Mesenchymal stem cell (in vitro differentiated cells and primary cell): ENCODE results near the gene MOB3B.

Experiments used
- DNase-seq: peaks from one replicate; pipeline ENCODE4 v3.0.0-alpha.2; 2013
- H2AFZ ChIP-seq: one replicate; pipeline ENCODE4 v1.6.1; 2013; ENCODE audit warnings: low read depth, mild to moderate bottlenecking, control low read depth, inconsistent platforms, low read length, moderate library complexity
- H2AK5ac ChIP-seq: 2 replicates; pipeline ENCODE4 v1.6.1; 2013; ENCODE audit warnings: low read length, moderate library complexity, mild to moderate bottlenecking, inconsistent platforms; ENCODE audit not compliant: severe bottlenecking
- H2BK120ac ChIP-seq: one replicate; pipeline ENCODE4 v1.6.1; 2013; ENCODE audit warnings: low read depth, mild to moderate bottlenecking, inconsistent platforms, low read length, moderate library complexity
- H2BK12ac ChIP-seq, 2 experiments: one replicate each; pipeline ENCODE4 v1.6.1; 2013; ENCODE audit warnings: inconsistent platforms in 2 of 2, low read length in 2 of 2, mild to moderate bottlenecking in 2 of 2, moderate library complexity in 2 of 2, control low read depth in 1 of 2
- H2BK15ac ChIP-seq: one replicate; pipeline ENCODE4 v1.6.1; 2013; ENCODE audit warnings: mild to moderate bottlenecking, low read depth, inconsistent platforms; ENCODE audit not compliant: poor library complexity, severe bottlenecking
- H2BK5ac ChIP-seq: 2 replicates; pipeline ENCODE4 v1.6.1; 2013; ENCODE audit warnings: low read depth, mild to moderate bottlenecking, low read length, control low read depth, inconsistent platforms; ENCODE audit not compliant: poor library complexity, severe bottlenecking
- H3K14ac ChIP-seq, 2 experiments: one replicate each; pipeline ENCODE4 v1.6.1; 2013; ENCODE audit warnings: inconsistent platforms in 2 of 2, low read length in 2 of 2, control low read depth in 1 of 2, mild to moderate bottlenecking in 1 of 2, moderate library complexity in 1 of 2
- H3K18ac ChIP-seq, 2 experiments: one replicate each; pipeline ENCODE4 v1.6.1; 2013; ENCODE audit warnings: inconsistent platforms in 2 of 2, low read length in 2 of 2, control low read depth in 1 of 2, low read depth in 1 of 2, mild to moderate bottlenecking in 1 of 2
- H3K23ac ChIP-seq, 2 experiments: one replicate each; pipeline ENCODE4 v1.6.1; 2013; ENCODE audit warnings: inconsistent platforms in 2 of 2, low read length in 2 of 2, mild to moderate bottlenecking in 2 of 2, moderate library complexity in 2 of 2, control low read depth in 1 of 2
- H3K27ac ChIP-seq: 2 replicates; pipeline ENCODE4 v1.5.1; 2013; ENCODE audit warnings: mild to moderate bottlenecking, moderate library complexity, low read length, control low read depth, inconsistent platforms; ENCODE audit not compliant: poor library complexity, severe bottlenecking
- H3K27me3 ChIP-seq, 2 experiments: 2 replicates each; pipeline versions ENCODE4 v1.6.1 to v1.7.0; 2013; ENCODE audit warnings: low read length in 2 of 2, mild to moderate bottlenecking in 2 of 2, moderate library complexity in 2 of 2, control low read depth in 1 of 2, inconsistent platforms in 1 of 2; ENCODE audit not compliant: control insufficient read depth in 1 of 2, insufficient read depth in 1 of 2
- H3K36me3 ChIP-seq, 2 experiments: 2 replicates each; pipeline versions ENCODE4 v1.6.1 to v1.7.0; 2013; ENCODE audit warnings: low read length in 2 of 2, control low read depth in 1 of 2, inconsistent platforms in 1 of 2, low read depth in 1 of 2, mild to moderate bottlenecking in 1 of 2; ENCODE audit not compliant: insufficient read depth in 2 of 2, control insufficient read depth in 1 of 2
- H3K4ac ChIP-seq, 2 experiments: one replicate each; pipeline ENCODE4 v1.6.1; 2013; ENCODE audit warnings: inconsistent platforms in 2 of 2, low read length in 2 of 2, mild to moderate bottlenecking in 2 of 2, moderate library complexity in 2 of 2, control low read depth in 1 of 2, low read depth in 1 of 2
- H3K4me1 ChIP-seq: 2 replicates; pipeline ENCODE4 v1.6.1; 2013; ENCODE audit warnings: low read depth, low read length, control low read depth; ENCODE audit not compliant: control insufficient read depth, insufficient read depth
- H3K4me2 ChIP-seq: 2 replicates; pipeline ENCODE4 v1.6.1; 2013; ENCODE audit warnings: low read length, mild to moderate bottlenecking, inconsistent platforms; ENCODE audit not compliant: poor library complexity, severe bottlenecking
- H3K4me3 ChIP-seq, 2 experiments: 2 replicates each; pipeline versions ENCODE4 v1.5.1 to v1.7.0; 2013; ENCODE audit warnings: low read length in 2 of 2, mild to moderate bottlenecking in 2 of 2, control low read depth in 1 of 2, low read depth in 1 of 2; ENCODE audit not compliant: insufficient read depth in 1 of 2
- H3K79me1 ChIP-seq: replicated peaks from 2 replicates; pipeline ENCODE4 v1.6.1; 2013; ENCODE audit warnings: mild to moderate bottlenecking, control low read depth, low read length, inconsistent platforms; ENCODE audit not compliant: poor library complexity, severe bottlenecking
- H3K9ac ChIP-seq: 2 replicates; pipeline ENCODE4 v1.7.0; 2013; ENCODE audit warnings: mild to moderate bottlenecking, low read length, moderate library complexity
- H3K9me3 ChIP-seq: 2 replicates; pipeline ENCODE4 v1.7.0; 2013; ENCODE audit warnings: mild to moderate bottlenecking, low read length; ENCODE audit not compliant: control insufficient read depth
- H4K8ac ChIP-seq: one replicate; pipeline ENCODE4 v1.6.1; 2013; ENCODE audit warnings: inconsistent platforms, mild to moderate bottlenecking, low read length, moderate library complexity
- H4K91ac ChIP-seq: one replicate; pipeline ENCODE4 v1.6.1; 2013; ENCODE audit warnings: mild to moderate bottlenecking, low read length, inconsistent platforms
- WGBS: methylation state at CpG from one replicate; pipeline ENCODE4 v1.1.7; 2013; ENCODE audit warnings: mixed read lengths; 5-methylcytosine and 5-hydroxymethylcytosine counted together

Gene MOB3B

DNA sequence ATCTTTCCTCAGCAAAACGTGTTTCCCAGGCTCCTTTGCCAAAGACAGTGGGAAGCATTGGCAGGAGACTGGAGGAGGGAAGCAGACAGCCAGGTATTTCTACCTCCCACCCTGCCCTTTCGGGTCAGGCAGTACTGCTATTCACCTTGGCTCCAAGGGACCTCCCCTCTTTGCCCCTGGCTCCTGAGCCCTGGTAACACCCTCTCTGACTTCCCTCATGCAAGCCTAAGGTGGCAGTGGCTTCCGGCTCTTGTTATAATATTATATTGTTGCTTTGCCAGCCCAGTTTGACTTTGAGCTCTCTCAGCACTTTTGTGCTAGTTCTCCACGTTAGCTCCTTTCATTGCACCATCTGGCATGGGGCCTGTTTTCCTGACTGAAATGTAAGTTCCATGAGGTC lies 87.2 kb downstream of the MOB3B start:
- Histone ChIP-seq H2BK120ac (no peak overlapping the region), H4K91ac (no peak overlapping the region), H2BK15ac (no peak overlapping the region), H3K4me3 (no peak overlapping the region), H3K79me1 (no peaks in the 10 kb centered on the region), H2BK5ac (no peak overlapping the region), H3K9ac (no peak overlapping the region), H3K36me3 (no peaks in the 10 kb centered on the region), H3K18ac (no peak overlapping the region), H4K8ac (no peak overlapping the region), H3K9me3 (no peaks in the 10 kb centered on the region), H2AFZ (no peak overlapping the region), H3K4me1 (peaks cover 2% of the 10 kb centered on the region), H3K27me3 (peaks cover 0 to 6% of the 10 kb centered on the region in 2 experiments), H2AK5ac (no peak overlapping the region), H3K14ac (no peak overlapping the region), H2BK12ac (no peak overlapping the region), H3K4me2 (no peak overlapping the region), H3K23ac (no peak overlapping the region), H3K4ac (no peak overlapping the region), H3K27ac (no peak overlapping the region)
- no peak for DNase-seq
- 87% methylated on average over 4 of the region's 4 CpGs for WGBS

DNA sequence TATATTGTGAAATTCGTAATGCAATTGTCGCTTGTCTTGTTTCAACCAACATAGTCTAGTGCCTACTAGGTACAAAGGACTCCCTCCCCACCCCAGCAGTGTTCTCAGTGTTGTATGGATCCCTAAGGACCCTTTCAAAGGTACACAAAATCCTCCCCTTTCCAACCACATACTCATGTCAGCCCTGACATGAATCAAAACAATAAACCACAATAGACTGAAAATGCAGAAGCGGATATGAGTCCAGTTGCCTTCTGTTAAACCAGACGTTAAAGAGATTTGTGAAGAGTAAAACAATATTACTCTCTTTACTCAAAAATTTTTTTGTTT lies 87.9 kb downstream of the MOB3B start:
- H3K4me1 ChIP-seq = peaks cover 2% of the 10 kb centered on the region
- H3K27ac ChIP-seq = no peak overlapping the region
- no peak overlapping the region for H4K91ac ChIP-seq
- H3K36me3 ChIP-seq = no peaks in the 10 kb centered on the region
- H2AK5ac ChIP-seq = no peak overlapping the region
- H2BK120ac ChIP-seq = no peak overlapping the region
- DNase-seq = no peak
- H3K14ac ChIP-seq = no peak overlapping the region
- H2BK12ac ChIP-seq = no peak overlapping the region
- 98% methylated on average over 2 of the region's 4 CpGs for WGBS
- H3K4me3 ChIP-seq = no peak overlapping the region
- H2AFZ ChIP-seq = no peak overlapping the region
- no peak overlapping the region for H3K4me2 ChIP-seq
- H3K79me1 ChIP-seq = no peaks in the 10 kb centered on the region
- no peak overlapping the region for H4K8ac ChIP-seq
- H3K9ac ChIP-seq = no peak overlapping the region
- peaks cover 0 to 6% of the 10 kb centered on the region in 2 experiments for H3K27me3 ChIP-seq
- H2BK15ac ChIP-seq = no peak overlapping the region
- H2BK5ac ChIP-seq = no peak overlapping the region
- H3K4ac ChIP-seq = no peak overlapping the region
- no peak overlapping the region for H3K18ac ChIP-seq
- H3K9me3 ChIP-seq = no peaks in the 10 kb centered on the region
- no peak overlapping the region for H3K23ac ChIP-seq

DNA sequence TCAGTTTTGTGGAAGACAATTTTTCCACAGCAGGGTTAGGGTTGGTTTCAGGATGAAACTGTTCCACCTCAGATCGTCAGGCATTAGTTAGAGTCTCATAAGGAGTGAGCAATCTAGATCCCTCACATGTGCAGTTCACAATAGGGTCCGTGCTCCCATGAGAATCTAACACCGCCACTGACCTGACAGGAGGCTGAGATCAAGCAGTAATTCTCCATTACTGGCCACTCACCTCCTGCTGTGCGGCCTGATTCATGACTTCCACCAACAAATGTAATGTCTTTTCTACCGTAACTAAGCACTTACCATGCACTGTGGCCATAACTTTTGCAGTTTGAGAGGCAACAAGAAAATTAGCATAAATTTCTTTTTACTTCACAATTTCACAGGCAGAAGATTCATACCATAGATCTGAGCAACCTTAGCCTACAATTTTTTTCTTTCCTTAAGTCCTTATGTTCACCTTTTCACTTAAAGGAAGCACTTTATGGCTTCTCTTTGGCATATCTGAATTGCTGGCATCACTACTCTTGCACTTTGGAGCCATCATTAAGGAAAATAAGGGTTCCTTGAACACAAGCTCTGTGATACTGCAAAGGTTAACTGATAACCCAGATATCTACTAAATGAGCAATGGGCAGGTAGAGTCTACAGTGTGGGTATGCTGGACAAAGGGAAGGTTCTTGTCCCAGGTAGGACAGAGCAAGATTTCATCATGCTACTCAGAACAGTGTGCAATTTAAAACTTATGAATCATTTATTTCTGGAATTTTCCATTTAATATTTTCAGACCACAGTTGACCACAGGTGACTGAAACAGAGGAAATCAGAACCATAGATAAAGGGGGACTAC lies 88.5 kb downstream of the MOB3B start:
- Histone ChIP-seq H3K4me3 (no peak overlapping the region), H4K91ac (no peak overlapping the region), H2BK15ac (no peak overlapping the region), H4K8ac (no peak overlapping the region), H3K4ac (no peak overlapping the region), H3K36me3 (no peaks in the 10 kb centered on the region), H3K9ac (no peak overlapping the region), H2AK5ac (no peak overlapping the region), H3K79me1 (no peaks in the 10 kb centered on the region), H2BK120ac (no peak overlapping the region), H3K9me3 (no peaks in the 10 kb centered on the region), H3K27ac (no peak overlapping the region), H3K4me1 (peaks cover 2% of the 10 kb centered on the region), H3K27me3 (peaks cover 0 to 6% of the 10 kb centered on the region in 2 experiments), H2BK12ac (no peak overlapping the region), H3K14ac (no peak overlapping the region), H2BK5ac (no peak overlapping the region), H3K23ac (no peak overlapping the region), H3K18ac (no peak overlapping the region), H2AFZ (no peak overlapping the region), H3K4me2 (no peak overlapping the region)
- WGBS = 85% methylated on average over 5 of the region's 5 CpGs
- no peak for DNase-seq

DNA sequence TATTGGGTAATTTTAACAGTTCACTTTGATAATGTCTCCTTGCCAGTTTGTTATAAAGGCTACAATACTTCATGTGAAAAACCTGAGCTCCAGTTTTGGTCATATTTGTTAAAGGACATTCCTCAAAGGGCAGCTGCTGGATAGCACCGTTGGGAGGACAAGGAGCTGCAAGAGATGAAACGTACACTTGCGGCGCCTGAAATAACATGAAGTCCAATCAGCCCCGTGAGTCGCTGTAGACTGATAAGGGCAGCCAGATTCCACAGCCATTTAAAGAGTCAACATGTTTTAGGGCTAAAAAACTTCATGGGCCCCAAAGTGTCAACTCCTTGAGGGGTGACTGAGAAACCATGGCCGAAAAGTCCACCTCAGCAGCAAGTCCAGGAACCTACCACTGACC lies 91.1 kb downstream of the MOB3B start:
- Histone ChIP-seq H3K9me3 (no peaks in the 10 kb centered on the region), H2BK5ac (peak overlapping the region; percentile 39), H3K23ac (no peak overlapping the region), H3K27ac (no peak overlapping the region), H3K9ac (no peak overlapping the region), H2AK5ac (no peak overlapping the region), H2BK120ac (no peak overlapping the region), H2BK12ac (no peak overlapping the region), H3K79me1 (no peaks in the 10 kb centered on the region), H3K4me2 (no peak overlapping the region), H2AFZ (no peak overlapping the region), H3K36me3 (no peaks in the 10 kb centered on the region), H4K8ac (no peak overlapping the region), H3K14ac (no peak overlapping the region), H3K4me3 (no peak overlapping the region), H4K91ac (no peak overlapping the region), H3K4ac (no peak overlapping the region), H3K4me1 (peaks cover 2% of the 10 kb centered on the region), H3K18ac (no peak overlapping the region), H3K27me3 (no peaks in the 10 kb centered on the region), H2BK15ac (no peak overlapping the region)
- 83% methylated on average over 7 of the region's 7 CpGs for WGBS
- DNase-seq = no peak
